Uterus (tissue), 4 donors: ENCODE data around the gene SLC23A2. TPM values are rescaled to one million over a fixed set of nuclear protein-coding genes. Genes with fewer than 3 reads are reported as not detected.

Experiments
- DNase-seq, 2 donors: peaks; one replicate each; pipeline ENCODE4 v3.0.0-alpha.2; 2019 to 2020
- H3K27ac ChIP-seq, 2 donors: fragments of 200-600 bp; sonication (generic); 1 replicate in 1 of 2; 2 replicates in 1 of 2; pipeline ENCODE4 v1.5.1; 2016 to 2018
- H3K27me3 ChIP-seq, 2 donors: fragments of 200-600 bp; sonication (generic); one replicate each; pipeline ENCODE4 v1.5.1; 2018 to 2019; ENCODE audit warnings: control low read depth in 1 of 2
- H3K36me3 ChIP-seq, 2 donors: fragments of 200-600 bp; sonication (generic); one replicate each; pipeline ENCODE4 v1.5.1; 2019; ENCODE audit warnings: control low read depth in 1 of 2
- H3K4me1 ChIP-seq, 2 donors: fragments of 200-600 bp; sonication (generic); one replicate each; pipeline ENCODE4 v1.5.1; 2018 to 2019; ENCODE audit warnings: control low read depth in 1 of 2
- H3K4me3 ChIP-seq, 2 donors: fragments of 200-600 bp; sonication (generic); 1 replicate in 1 of 2; 2 replicates in 1 of 2; pipeline ENCODE4 v1.5.1; 2018 to 2019; ENCODE audit warnings: mild to moderate bottlenecking in 1 of 2
- H3K9me3 ChIP-seq, 2 donors: fragments of 200-600 bp; sonication (generic); one replicate each; pipeline ENCODE4 v1.5.1; 2019; ENCODE audit warnings: control low read depth in 1 of 2
- POLR2A ChIP-seq, 2 donors: fragments of 450-650 bp; IDR thresholded peaks; one replicate each; pipeline ENCODE4 v1.6.1; 2016; ENCODE audit warnings: antibody characterized with exemption in 2 of 2, mild to moderate bottlenecking in 1 of 2, moderate library complexity in 1 of 2
- intact Hi-C: fragments of 100-400 bp; cut with DNase I; formaldehyde crosslinking; loops from one replicate; pipeline ENCODE4 v1.15.1; 2023; ENCODE audit warnings: low total_unique reads
- total RNA-seq, 4 donors: library from RNA; depleted of rRNA in 3 of 4; stranded (reverse); fragments of >200 nt in 3 of 4; gene quantifications; one replicate each; pipeline versions ENCODE4 v1.1.0 to v1.2.4, GENCODE V29; 2014 to 2023
- TF ChIP-seq, protein P1 (sequence below), 4 experiments: fragments of 200-600 bp in 2 of 4; fragments of 450-650 bp in 2 of 4; sonication (generic) in 2 of 4; IDR thresholded peaks; one replicate each; pipeline ENCODE4 v1.5.1; 2016 to 2019; ENCODE audit warnings: antibody characterized with exemption in 4 of 4, mild to moderate bottlenecking in 2 of 4, moderate library complexity in 1 of 4
- donor health status: DM: yes; HTN: yes; CAD: no.

The SLC23A2 gene
- total RNA-seq, 4 donors from 2014 or later: 6.2 to 41.4 (median 26.6) TPM

DNA sequence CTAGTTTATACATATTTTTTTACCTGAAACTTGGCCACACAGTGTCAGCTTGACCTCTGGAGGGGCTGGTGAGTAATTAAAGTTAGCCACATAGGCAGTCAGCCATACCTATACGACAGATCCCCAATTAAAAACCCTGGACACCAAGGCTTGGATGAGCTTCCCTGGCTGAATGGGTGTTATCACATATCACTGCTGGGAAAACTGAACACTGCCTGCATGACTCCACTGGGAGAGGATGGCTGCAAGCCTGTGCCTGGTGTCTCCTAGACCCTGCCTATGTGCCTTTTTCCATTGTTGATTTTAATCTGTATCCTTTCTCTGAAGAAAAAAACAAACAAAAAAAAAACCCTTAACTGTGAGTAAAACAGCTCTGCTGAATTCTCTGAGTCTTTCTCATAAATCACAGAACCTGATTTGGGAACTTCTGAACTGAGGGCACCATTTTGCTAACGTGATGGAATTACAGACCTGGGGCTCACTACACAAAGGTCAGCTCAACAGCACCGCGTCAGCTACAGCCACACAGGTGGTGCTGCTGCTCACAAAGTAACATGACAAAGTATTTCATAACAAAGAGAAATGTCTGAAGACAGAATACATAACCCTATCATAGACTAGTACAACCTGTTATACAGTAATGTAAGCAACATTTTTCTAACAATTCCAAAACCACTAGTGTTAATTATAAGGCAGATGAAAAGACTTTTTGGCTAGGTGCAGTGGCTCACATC is 97.0 kb downstream of the SLC23A2 start:
- no peaks in the 10 kb centered on the region for H3K27me3 ChIP-seq
- no peak for DNase-seq
- H3K27ac ChIP-seq: no peak overlapping the region
- intact Hi-C loops: no loop called here
- H3K9me3 ChIP-seq: no peaks in the 10 kb centered on the region
- no peaks in the 10 kb centered on the region for H3K36me3 ChIP-seq
- no peak for TF ChIP-seq POLR2A (IDR thresholded peaks at IDR 0.05)
- TF ChIP-seq, protein P1, sequence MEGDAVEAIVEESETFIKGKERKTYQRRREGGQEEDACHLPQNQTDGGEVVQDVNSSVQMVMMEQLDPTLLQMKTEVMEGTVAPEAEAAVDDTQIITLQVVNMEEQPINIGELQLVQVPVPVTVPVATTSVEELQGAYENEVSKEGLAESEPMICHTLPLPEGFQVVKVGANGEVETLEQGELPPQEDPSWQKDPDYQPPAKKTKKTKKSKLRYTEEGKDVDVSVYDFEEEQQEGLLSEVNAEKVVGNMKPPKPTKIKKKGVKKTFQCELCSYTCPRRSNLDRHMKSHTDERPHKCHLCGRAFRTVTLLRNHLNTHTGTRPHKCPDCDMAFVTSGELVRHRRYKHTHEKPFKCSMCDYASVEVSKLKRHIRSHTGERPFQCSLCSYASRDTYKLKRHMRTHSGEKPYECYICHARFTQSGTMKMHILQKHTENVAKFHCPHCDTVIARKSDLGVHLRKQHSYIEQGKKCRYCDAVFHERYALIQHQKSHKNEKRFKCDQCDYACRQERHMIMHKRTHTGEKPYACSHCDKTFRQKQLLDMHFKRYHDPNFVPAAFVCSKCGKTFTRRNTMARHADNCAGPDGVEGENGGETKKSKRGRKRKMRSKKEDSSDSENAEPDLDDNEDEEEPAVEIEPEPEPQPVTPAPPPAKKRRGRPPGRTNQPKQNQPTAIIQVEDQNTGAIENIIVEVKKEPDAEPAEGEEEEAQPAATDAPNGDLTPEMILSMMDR (IDR thresholded peaks at IDR 0.05): no peak
- H3K4me1 ChIP-seq: no peaks in the 10 kb centered on the region
- H3K4me3 ChIP-seq: no peak overlapping the region

DNA sequence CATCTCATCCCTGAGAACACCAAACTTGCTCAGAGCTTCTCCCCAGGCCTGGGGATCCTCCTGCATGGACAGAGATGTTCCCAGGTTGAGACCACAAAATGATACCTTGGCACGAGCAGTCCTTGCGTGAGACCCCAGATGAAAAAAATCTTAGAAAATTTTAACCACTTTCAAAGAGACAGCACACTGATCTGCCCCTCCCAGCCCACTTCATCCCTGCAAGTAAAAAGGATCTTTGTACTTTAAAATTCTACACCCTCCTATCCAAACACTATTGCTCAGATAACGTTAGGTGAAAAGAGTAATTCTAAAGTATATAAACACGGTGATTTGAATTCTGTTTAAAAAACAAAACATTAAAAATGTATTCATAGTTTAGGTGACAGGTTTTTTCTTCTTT is 98.5 kb downstream of the SLC23A2 start:
- intact Hi-C loops: no loop called here
- Histone ChIP-seq H3K27me3 (no peaks in the 10 kb centered on the region), H3K36me3 (no peaks in the 10 kb centered on the region), H3K9me3 (no peaks in the 10 kb centered on the region), H3K4me3 (no peak overlapping the region), H3K4me1 (no peaks in the 10 kb centered on the region), H3K27ac (no peak overlapping the region)
- no peak for TF ChIP-seq POLR2A (IDR thresholded peaks at IDR 0.05)
- TF ChIP-seq, protein P1 (IDR thresholded peaks at IDR 0.05): no peak
- no peak for DNase-seq

DNA sequence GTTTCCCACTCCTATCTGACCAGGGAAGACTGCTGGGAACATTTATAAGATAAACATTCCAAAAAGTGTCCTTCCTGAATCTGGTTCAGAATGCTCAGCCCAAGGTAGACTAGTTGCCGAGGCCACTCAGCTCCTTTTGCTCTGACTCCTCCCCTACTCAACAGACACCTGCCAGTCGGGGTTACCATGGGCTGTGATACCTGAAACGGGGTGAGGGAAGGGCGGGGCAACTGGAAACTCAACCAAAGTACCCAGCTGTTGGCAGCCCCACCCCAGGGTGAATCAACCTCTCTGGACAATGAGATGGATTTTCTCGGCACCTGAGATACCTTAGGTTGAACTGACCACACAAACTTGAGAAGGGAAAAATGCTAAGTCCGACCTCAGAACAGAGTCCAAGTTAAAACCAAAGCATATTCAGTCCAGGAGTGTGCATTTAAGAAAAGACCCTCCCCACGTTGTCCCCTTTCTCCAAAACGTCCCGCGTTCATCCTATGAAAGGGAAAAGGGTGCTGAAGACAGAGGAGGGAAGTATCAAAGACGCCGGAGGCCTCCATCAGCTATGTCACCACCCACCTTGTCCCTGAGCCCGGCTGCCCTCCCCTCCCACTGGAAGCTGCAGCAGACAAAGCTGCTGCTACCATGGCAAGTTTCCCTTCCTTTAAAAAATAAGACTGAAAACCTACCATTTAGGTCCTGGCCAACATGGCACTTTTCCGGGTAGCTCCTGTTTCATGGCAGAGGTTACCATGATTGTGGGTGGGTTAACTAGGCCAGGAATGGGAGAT is 100.1 kb downstream of the SLC23A2 start:
- no peak for DNase-seq
- no peaks in the 10 kb centered on the region for H3K9me3 ChIP-seq
- no peak for TF ChIP-seq POLR2A (IDR thresholded peaks at IDR 0.05)
- TF ChIP-seq, protein P1 (IDR thresholded peaks at IDR 0.05): no peak
- no peak overlapping the region for H3K27ac ChIP-seq
- H3K4me3 ChIP-seq: no peak overlapping the region
- H3K27me3 ChIP-seq: no peaks in the 10 kb centered on the region
- intact Hi-C loops: no loop called here
- no peaks in the 10 kb centered on the region for H3K36me3 ChIP-seq
- H3K4me1 ChIP-seq: no peaks in the 10 kb centered on the region

DNA sequence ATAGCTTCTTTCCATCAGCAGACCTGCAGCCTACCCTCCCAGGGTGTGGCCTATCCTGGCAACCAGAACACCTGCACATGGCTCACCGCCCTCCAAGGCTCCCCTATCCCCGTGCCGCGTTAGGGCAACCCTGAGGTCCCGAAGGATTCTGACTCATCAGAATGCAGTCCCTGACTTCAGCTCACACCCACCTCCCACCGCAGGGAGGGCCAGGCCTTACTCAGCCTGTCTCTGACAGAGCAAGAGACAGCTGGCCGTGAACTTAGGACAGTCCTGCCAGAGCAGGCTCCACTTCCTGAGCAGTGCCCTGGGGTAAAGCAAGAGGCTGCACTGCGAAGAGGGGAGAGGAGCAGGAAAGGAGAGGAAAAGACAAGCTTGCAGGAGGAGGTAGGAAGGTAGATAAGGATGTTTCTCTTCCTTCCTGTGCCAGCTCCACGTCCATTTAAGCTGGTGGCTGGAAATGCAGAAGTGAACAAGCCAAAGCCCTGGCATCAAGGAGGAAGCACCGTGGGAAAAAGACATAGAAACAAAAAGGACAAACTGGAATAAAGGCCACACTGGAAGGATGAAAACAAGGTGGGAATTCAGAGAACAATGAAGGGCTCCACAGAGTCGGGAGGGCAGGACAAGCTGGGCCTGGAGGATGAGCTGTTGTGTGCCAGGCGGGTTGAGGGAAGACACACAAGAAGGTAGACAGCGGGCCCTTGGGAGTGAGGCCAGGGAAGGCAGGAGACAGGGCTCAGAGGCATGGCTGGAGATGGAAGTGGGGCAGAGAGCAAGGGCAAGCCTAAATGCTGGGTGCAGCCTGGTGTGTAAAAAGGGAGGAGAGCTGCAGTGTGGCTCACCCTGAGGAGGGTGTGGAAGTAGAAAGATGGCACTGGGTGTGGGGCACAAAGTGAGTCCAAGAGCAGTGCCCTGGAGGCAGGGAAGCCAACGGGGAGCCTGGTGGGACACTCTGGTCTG is 102.7 kb downstream of the SLC23A2 start:
- intact Hi-C loops: no loop called here
- no peaks in the 10 kb centered on the region for H3K36me3 ChIP-seq
- TF ChIP-seq POLR2A (IDR thresholded peaks at IDR 0.05): no peak
- TF ChIP-seq, protein P1 (IDR thresholded peaks at IDR 0.05): no peak
- no peaks in the 10 kb centered on the region for H3K27me3 ChIP-seq
- no peaks in the 10 kb centered on the region for H3K4me1 ChIP-seq
- H3K9me3 ChIP-seq: no peaks in the 10 kb centered on the region
- H3K4me3 ChIP-seq: no peak overlapping the region
- no peak for DNase-seq
- no peak overlapping the region for H3K27ac ChIP-seq
